ENCODE data around the gene OVCH1.

- TF ChIP-seq CTCF (IDR thresholded peaks at IDR 0.05; ENCODE audit: insufficient read depth, low read length): no peak
- no peak for TF ChIP-seq GABPA (IDR thresholded peaks at IDR 0.05; ENCODE audit: low read depth)
- no peak for TF ChIP-seq REST (IDR thresholded peaks at IDR 0.05; ENCODE audit: insufficient replicate concordance, low read depth)
- TF ChIP-seq POLR2AphosphoS5 (IDR thresholded peaks at IDR 0.05; ENCODE audit: low read depth): no peak
- TF ChIP-seq SPI1 (IDR thresholded peaks at IDR 0.05; ENCODE audit: borderline replicate concordance, low read depth): no peak
These were observed 99.0 kb downstream of the OVCH1 start for GRCh38 chr12:29398495-29398894.

All from HL-60 (cell line).